Endothelial cell of umbilical vein (primary cell): ENCODE results near the gene SOX5. TPM values are rescaled to one million over a fixed set of nuclear protein-coding genes. Genes with fewer than 3 reads are reported as not detected.

Experiments
- BruUV-seq: library from RNA; stranded (reverse); fragments of 400-500 nt; replicated peaks from 2 replicates; lab custom pipeline; 2021; lab: Mats Ljungman, UMichigan
- CTCF ChIA-PET: fragments of 300-600, 350-600 bp; sonication (Branson Sonifier 250); formaldehyde crosslinking; loops from one replicate; lab custom pipeline; 2021; ENCODE audit warnings: antibody characterized with exemption, inconsistent platforms; lab: Charles Lee
- POLR2A ChIA-PET: fragments of 300-600, 350-600 bp; sonication (Branson Sonifier 250); formaldehyde crosslinking; loops from one replicate; lab custom pipeline; 2021; ENCODE audit warnings: antibody characterized with exemption, inconsistent platforms; lab: Charles Lee
- DNase-seq: peaks from one replicate; pipeline ENCODE4 v3.0.0-alpha.2; 2011; ENCODE audit warnings: low read depth, low spot score
- FAIRE-seq: peaks from 2 replicates; lab custom pipeline; 2011; peaks lifted over from hg19 to GRCh38; lab: Jason Lieb, UNC
- H2AFZ ChIP-seq: 2 replicates; pipeline ENCODE4 v1.6.0; 2012; ENCODE audit warnings: low read depth, low read length, control low read depth, inconsistent platforms
- H3K27ac ChIP-seq: 2 replicates; pipeline ENCODE4 v1.5.1; 2011; ENCODE audit warnings: low read depth, mild to moderate bottlenecking, control low read depth, low read length, moderate library complexity; ENCODE audit not compliant: insufficient read depth
- H3K27me3 ChIP-seq, 2 experiments: 2 replicates each; pipeline versions ENCODE4 v1.6.0 to v1.6.1; 2011; ENCODE audit warnings: low read length in 2 of 2, mixed read lengths in 1 of 2; ENCODE audit not compliant: control insufficient read depth in 2 of 2, insufficient read depth in 2 of 2
- H3K36me3 ChIP-seq, 2 experiments: 2 replicates in 1 of 2; 3 replicates in 1 of 2; pipeline ENCODE4 v1.5.1; 2011; ENCODE audit warnings: low read length in 2 of 2, mild to moderate bottlenecking in 1 of 2, moderate library complexity in 1 of 2; ENCODE audit not compliant: control insufficient read depth in 2 of 2, insufficient read depth in 2 of 2; ENCODE audit errors: extremely low read depth in 1 of 2
- H3K4me1 ChIP-seq: 3 replicates; pipeline ENCODE4 v1.5.1; 2011; ENCODE audit warnings: mild to moderate bottlenecking, low read length; ENCODE audit not compliant: control insufficient read depth, insufficient read depth; ENCODE audit errors: extremely low read depth
- H3K4me2 ChIP-seq: 2 replicates; pipeline ENCODE4 v1.6.1; 2011; ENCODE audit warnings: low read length, control low read depth, mixed read lengths; ENCODE audit not compliant: insufficient read depth
- H3K4me3 ChIP-seq, 3 experiments: fragments of 200-600 bp in 1 of 3; sonication (generic), shearing (Covaris generic) in 1 of 3; replicated peaks in 1 of 3; 2 replicates each; pipeline ENCODE4 v1.5.1; 2011 to 2016; ENCODE audit warnings: control low read depth in 3 of 3, low read length in 3 of 3, mild to moderate bottlenecking in 2 of 3, inconsistent platforms in 1 of 3, low read depth in 1 of 3, moderate library complexity in 1 of 3; ENCODE audit not compliant: insufficient read depth in 1 of 3
- H3K79me2 ChIP-seq: 2 replicates; pipeline ENCODE4 v1.6.0; 2012; ENCODE audit warnings: low read length, inconsistent platforms; ENCODE audit not compliant: control insufficient read depth, insufficient read depth
- H3K9ac ChIP-seq: replicated peaks from 2 replicates; pipeline ENCODE3; 2011; ENCODE audit warnings: low read length, control low read depth; ENCODE audit not compliant: insufficient read depth; ENCODE audit errors: extremely low read depth
- H3K9me1 ChIP-seq: replicated peaks from 3 replicates; pipeline ENCODE4 v1.6.0; 2011; ENCODE audit warnings: mild to moderate bottlenecking, low read length; ENCODE audit not compliant: control insufficient read depth, insufficient read depth; ENCODE audit errors: extremely low read depth
- H3K9me3 ChIP-seq: replicated peaks from 2 replicates; pipeline ENCODE4 v1.5.1; 2012; ENCODE audit warnings: low read length, inconsistent platforms; ENCODE audit not compliant: control insufficient read depth, insufficient read depth
- H4K20me1 ChIP-seq: replicated peaks from 2 replicates; pipeline ENCODE3; 2011; ENCODE audit warnings: mild to moderate bottlenecking, low read length; ENCODE audit not compliant: control insufficient read depth, insufficient read depth; ENCODE audit errors: extremely low read depth
- CTCF ChIP-seq, 2 donors: IDR thresholded peaks; 1 replicate in 1 of 2; 2 replicates in 1 of 2; pipeline ENCODE4 v1.5.1; 2011; ENCODE audit warnings: low read length in 2 of 2, mild to moderate bottlenecking in 2 of 2, moderate library complexity in 2 of 2, control low read depth in 1 of 2, inconsistent platforms in 1 of 2, low read depth in 1 of 2; ENCODE audit not compliant: insufficient read depth in 1 of 2; ENCODE audit errors: extremely low read depth in 1 of 2
- EZH2 ChIP-seq: IDR thresholded peaks from 2 replicates; pipeline ENCODE4 v1.6.1; 2012; ENCODE audit warnings: borderline replicate concordance, low read depth, mild to moderate bottlenecking, moderate library complexity, low read length, inconsistent platforms; ENCODE audit not compliant: severe bottlenecking
- FOS ChIP-seq: IDR thresholded peaks from 2 replicates; pipeline ENCODE4 v1.6.1; 2011; ENCODE audit warnings: mild to moderate bottlenecking, low read length, moderate library complexity, borderline replicate concordance; ENCODE audit not compliant: insufficient read depth
- GATA2 ChIP-seq: IDR thresholded peaks from 2 replicates; pipeline ENCODE4 v1.7.0; 2011; ENCODE audit warnings: low read depth, mild to moderate bottlenecking, moderate library complexity, mixed read lengths, low read length; ENCODE audit not compliant: insufficient read length, insufficient read depth
- JUN ChIP-seq: IDR thresholded peaks from 2 replicates; pipeline ENCODE4 v1.6.1; 2011; ENCODE audit warnings: borderline replicate concordance, low read depth; ENCODE audit not compliant: insufficient read length, insufficient read depth
- MAX ChIP-seq: IDR thresholded peaks from 2 replicates; pipeline ENCODE4 v1.6.1; 2011; ENCODE audit not compliant: insufficient read depth, insufficient read length
- MYC ChIP-seq: IDR thresholded peaks from one replicate; pipeline ENCODE4 v1.6.1; 2011; ENCODE audit warnings: mild to moderate bottlenecking, low read depth, low read length
- POLR2A ChIP-seq: IDR thresholded peaks from 2 replicates; pipeline ENCODE4 v1.6.1; 2012; ENCODE audit warnings: low read depth, mild to moderate bottlenecking, control low read depth, low read length
- POLR2AphosphoS5 ChIP-seq: IDR thresholded peaks from 2 replicates; pipeline ENCODE4 v1.6.1; 2012; ENCODE audit warnings: low read depth, mild to moderate bottlenecking, control low read depth, low read length, moderate library complexity; ENCODE audit not compliant: insufficient read depth
- dilution Hi-C: fragments of 300-500 bp; cut with MboI; formaldehyde crosslinking; loops from one replicate; pipeline ENCODE4 v1.15.0; 2019; ENCODE audit warnings: low sequenced_read_pairs; ENCODE audit not compliant: extremely low pct_ligation_motif_present
- intact Hi-C: fragments of 100-400 bp; cut with micrococcal nuclease; formaldehyde crosslinking; loops from one replicate; pipeline ENCODE4 v1.10.0; 2022
- polyA plus RNA-seq, 4 experiments: library from polyadenylated mRNA; depleted of rRNA in 3 of 4; stranded (reverse) in 3 of 4; unstranded in 1 of 4; fragments of >200 nt; gene quantifications; 2 replicates each; pipeline versions ENCODE4 v1.2.1 to v1.2.3, GENCODE V29; 2011 to 2012; ENCODE audit warnings: missing spikeins in 1 of 4
- total RNA-seq: library from RNA; stranded (reverse); gene quantifications from 2 replicates; pipeline ENCODE4 v1.2.3, GENCODE V29; 2021

SOX5 gene
- total and polyA plus RNA-seq, 2 donors (not counting 3 experiments of a cell fraction or from before 2014, with no cell fraction given): 0.63 to 3.5 TPM

- no peak for FAIRE-seq
Observed at GRCh38 chr12:23952071-23952470, 2.6 kb upstream of the SOX5 start.

More at GRCh38 chr12:23952071-23952470, 2.6 kb upstream of the SOX5 start:
- no peak overlapping the region for H2AFZ ChIP-seq
- H4K20me1 ChIP-seq: no peaks in the 10 kb centered on the region
- no peaks in the 10 kb centered on the region for H3K9me3 ChIP-seq
- no peak overlapping the region for H3K4me3 ChIP-seq
- H3K79me2 ChIP-seq: no peaks in the 10 kb centered on the region
- peaks cover 4 to 10% of the 10 kb centered on the region in 2 experiments for H3K27me3 ChIP-seq
- ChIA-PET POLR2A (no interaction called here), CTCF (interaction anchor here (0.9 kb wide), 1 partner anchor 15 kb away, joined by 3 read pairs; no protein-coding TSS in a partner anchor)
- dilution Hi-C loops (no loop called here), intact Hi-C loops (no loop called here)
- DNase-seq: no peak
- no peak overlapping the region for H3K9ac ChIP-seq
- no TSS peak for BruUV-seq
- no peak overlapping the region for H3K4me2 ChIP-seq
- no peaks in the 10 kb centered on the region for H3K36me3 ChIP-seq
- no peaks in the 10 kb centered on the region for H3K9me1 ChIP-seq
- peaks cover 6% of the 10 kb centered on the region for H3K4me1 ChIP-seq
- no peak for TF ChIP-seq POLR2A
- TF ChIP-seq CTCF (IDR thresholded peaks at IDR 0.05; ENCODE audit: extremely low read depth in 1 of 2, insufficient read depth in 1 of 2, low read depth in 1 of 2, low read length in 2 of 2): no peak
- no peak for TF ChIP-seq MYC
- no peak for TF ChIP-seq POLR2AphosphoS5
- no peak for TF ChIP-seq MAX
- TF ChIP-seq GATA2: no peak
- TF ChIP-seq JUN: no peak
- TF ChIP-seq FOS: no peak
- TF ChIP-seq EZH2: no peak
- no peak overlapping the region for H3K27ac ChIP-seq
